Tibial artery (tissue), 4 donors: Measurements from ENCODE around the gene TGM1.

Experiments used
- DNase-seq, 2 donors: peaks; one replicate each; pipeline ENCODE4 v3.0.0-alpha.2; 2019
- H3K27ac ChIP-seq, 2 donors: fragments of 200-600 bp; sonication (generic) in 1 of 2; 1 replicate in 1 of 2; 2 replicates in 1 of 2; pipeline ENCODE4 v1.5.1; 2018 to 2019; ENCODE audit warnings: mild to moderate bottlenecking in 1 of 2
- H3K27me3 ChIP-seq, 2 donors: fragments of 200-600 bp; sonication (generic) in 1 of 2; one replicate each; pipeline versions ENCODE4 v1.5.1 to v1.6.0; 2016 to 2019
- H3K36me3 ChIP-seq, 3 donors: fragments of 200-600 bp; sonication (generic) in 2 of 3; one replicate each; pipeline ENCODE4 v1.5.1; 2016 to 2019; ENCODE audit warnings: mild to moderate bottlenecking in 2 of 3
- H3K4me1 ChIP-seq, 4 donors: fragments of 200-600 bp; sonication (generic) in 2 of 4; 1 replicate in 3 of 4; 2 replicates in 1 of 4; pipeline ENCODE4 v1.5.1; 2016 to 2019
- H3K4me3 ChIP-seq, 2 donors: fragments of 200-600 bp; sonication (generic) in 1 of 2; 1 replicate in 1 of 2; 2 replicates in 1 of 2; pipeline ENCODE4 v1.5.1; 2018 to 2019; ENCODE audit warnings: mild to moderate bottlenecking in 2 of 2
- H3K9me3 ChIP-seq, 3 donors: fragments of 200-600 bp; sonication (generic) in 1 of 3; one replicate each; pipeline ENCODE4 v1.5.1; 2016 to 2019
- intact Hi-C: fragments of 100-400 bp; cut with DNase I; formaldehyde crosslinking; loops from one replicate; pipeline ENCODE4 v1.15.0; 2023; ENCODE audit warnings: low total_unique reads
- TF ChIP-seq, protein P1 (sequence below), 2 experiments: fragments of 200-600 bp in 1 of 2; fragments of 450-650 bp in 1 of 2; IDR thresholded peaks; one replicate each; pipeline ENCODE4 v1.5.1; 2017 to 2019; ENCODE audit warnings: antibody characterized with exemption in 2 of 2, mild to moderate bottlenecking in 1 of 2, moderate library complexity in 1 of 2

The TGM1 gene

DNA sequence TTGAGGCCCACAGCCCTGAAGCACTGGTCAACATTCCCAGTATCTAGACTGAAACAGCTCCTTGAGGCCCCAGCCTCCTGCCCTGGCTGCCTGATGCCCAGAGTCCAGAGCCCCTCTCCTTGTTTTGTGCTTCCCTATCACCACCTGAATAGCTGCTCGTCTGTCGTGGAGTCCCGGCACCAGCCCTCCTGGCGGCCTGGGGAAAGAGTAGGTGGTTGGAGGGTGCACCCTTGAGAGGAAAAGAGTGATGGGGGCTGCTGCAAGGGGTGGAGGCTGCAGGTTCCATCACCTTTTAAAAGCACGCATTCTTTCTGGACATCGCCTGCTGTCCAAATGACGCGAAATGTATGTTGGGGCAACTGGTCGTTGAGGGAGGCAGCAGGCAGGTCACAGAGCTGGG lies 5.2 kb upstream of the TGM1 start:
- H3K4me1 ChIP-seq, result peaks cover 0 to 12% (median 8%) of the 10 kb centered on the region in 4 donors
- H3K27me3 ChIP-seq, result no peaks in the 10 kb centered on the region
- no peak overlapping the region for H3K4me3 ChIP-seq
- intact Hi-C loops, result no loop called here
- DNase-seq, result no peak
- TF ChIP-seq, protein P1, sequence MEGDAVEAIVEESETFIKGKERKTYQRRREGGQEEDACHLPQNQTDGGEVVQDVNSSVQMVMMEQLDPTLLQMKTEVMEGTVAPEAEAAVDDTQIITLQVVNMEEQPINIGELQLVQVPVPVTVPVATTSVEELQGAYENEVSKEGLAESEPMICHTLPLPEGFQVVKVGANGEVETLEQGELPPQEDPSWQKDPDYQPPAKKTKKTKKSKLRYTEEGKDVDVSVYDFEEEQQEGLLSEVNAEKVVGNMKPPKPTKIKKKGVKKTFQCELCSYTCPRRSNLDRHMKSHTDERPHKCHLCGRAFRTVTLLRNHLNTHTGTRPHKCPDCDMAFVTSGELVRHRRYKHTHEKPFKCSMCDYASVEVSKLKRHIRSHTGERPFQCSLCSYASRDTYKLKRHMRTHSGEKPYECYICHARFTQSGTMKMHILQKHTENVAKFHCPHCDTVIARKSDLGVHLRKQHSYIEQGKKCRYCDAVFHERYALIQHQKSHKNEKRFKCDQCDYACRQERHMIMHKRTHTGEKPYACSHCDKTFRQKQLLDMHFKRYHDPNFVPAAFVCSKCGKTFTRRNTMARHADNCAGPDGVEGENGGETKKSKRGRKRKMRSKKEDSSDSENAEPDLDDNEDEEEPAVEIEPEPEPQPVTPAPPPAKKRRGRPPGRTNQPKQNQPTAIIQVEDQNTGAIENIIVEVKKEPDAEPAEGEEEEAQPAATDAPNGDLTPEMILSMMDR (IDR thresholded peaks at IDR 0.05), result no peak
- H3K27ac ChIP-seq, result no peak overlapping the region
- H3K36me3 ChIP-seq, result peaks cover 13 to 58% (median 35%) of the 10 kb centered on the region in 3 donors
- no peaks in the 10 kb centered on the region for H3K9me3 ChIP-seq

DNA sequence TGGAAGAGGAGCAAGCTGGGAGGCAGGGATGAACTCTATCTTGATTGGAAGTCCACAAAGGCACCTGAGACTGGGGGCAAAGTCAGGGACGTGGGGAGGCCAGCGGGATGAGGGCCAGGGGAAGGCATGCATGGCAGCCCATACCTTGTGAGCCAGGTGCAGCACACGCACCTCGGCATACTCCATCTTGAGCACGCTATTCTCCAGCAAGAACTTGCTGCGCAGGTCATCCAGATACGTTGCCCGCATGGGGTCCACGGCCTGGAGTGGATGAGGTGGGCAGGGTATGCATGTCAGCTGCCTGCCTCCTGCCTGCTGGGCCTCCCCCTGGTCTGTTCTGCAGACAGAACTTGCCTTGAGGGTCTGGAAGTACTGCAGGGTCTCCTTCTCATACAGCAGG lies 4.5 kb upstream of the TGM1 start:
- DNase-seq, result no peak
- Histone ChIP-seq H3K9me3 (no peaks in the 10 kb centered on the region), H3K4me3 (no peak overlapping the region), H3K4me1 (peaks cover 0 to 12% (median 8%) of the 10 kb centered on the region in 4 donors), H3K27ac (no peak overlapping the region), H3K27me3 (no peaks in the 10 kb centered on the region), H3K36me3 (peaks cover 13 to 58% (median 35%) of the 10 kb centered on the region in 3 donors)
- intact Hi-C loops, result no loop called here
- TF ChIP-seq, protein P1 (IDR thresholded peaks at IDR 0.05), result no peak

DNA sequence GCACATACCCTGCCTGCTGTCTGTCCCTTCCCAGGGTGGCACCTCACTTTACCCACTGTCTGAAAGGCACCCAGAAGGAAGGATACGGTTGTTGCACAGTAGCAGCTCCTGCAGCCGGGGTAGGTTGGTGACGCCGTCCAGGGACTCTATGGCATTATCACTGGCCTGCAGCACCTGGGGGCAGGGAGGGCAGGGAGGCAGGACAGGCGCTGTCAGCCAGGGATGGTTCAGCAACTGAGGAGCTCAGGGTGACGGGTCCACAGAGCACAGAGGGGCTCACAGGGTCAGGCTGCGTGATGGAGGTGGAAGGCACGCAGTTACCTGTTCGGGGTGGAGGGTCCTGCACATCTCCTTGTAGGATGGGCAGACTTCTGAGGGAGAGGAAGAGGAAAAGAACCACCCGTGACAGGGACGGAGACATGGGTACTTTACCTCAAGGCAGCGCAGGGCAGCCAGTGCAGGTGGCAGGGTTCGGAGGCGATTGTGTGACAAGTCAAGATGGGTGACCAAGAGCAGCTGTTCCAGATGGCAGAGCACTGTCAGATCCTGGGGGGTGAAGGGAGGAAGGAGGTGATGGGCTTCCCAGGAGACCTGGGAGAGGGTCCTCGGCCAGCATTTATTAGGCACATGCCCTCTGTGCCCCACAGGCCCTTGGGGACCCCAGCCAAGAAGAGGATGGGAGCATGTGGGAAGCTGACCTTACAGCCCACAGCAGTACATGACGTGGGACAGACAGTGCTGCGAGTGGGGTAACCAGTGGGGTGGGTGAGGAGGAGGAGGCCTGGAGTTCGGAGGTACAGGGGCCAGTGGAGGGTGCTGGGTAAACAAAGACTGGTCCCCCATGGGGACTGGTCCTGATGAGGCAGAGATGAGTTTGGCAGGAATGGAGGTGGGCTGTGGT lies 3.6 kb upstream of the TGM1 start:
- no peak overlapping the region for H3K4me3 ChIP-seq
- TF ChIP-seq, protein P1 (IDR thresholded peaks at IDR 0.05), result no peak
- no peak overlapping the region for H3K27ac ChIP-seq
- intact Hi-C loops, result no loop called here
- H3K4me1 ChIP-seq, result peaks cover 0 to 7% (median 4%) of the 10 kb centered on the region in 4 donors
- peak in 1 of 2 donors; percentile 51 for DNase-seq
- no peaks in the 10 kb centered on the region for H3K9me3 ChIP-seq
- peaks cover 13 to 58% (median 35%) of the 10 kb centered on the region in 3 donors for H3K36me3 ChIP-seq
- no peaks in the 10 kb centered on the region for H3K27me3 ChIP-seq

DNA sequence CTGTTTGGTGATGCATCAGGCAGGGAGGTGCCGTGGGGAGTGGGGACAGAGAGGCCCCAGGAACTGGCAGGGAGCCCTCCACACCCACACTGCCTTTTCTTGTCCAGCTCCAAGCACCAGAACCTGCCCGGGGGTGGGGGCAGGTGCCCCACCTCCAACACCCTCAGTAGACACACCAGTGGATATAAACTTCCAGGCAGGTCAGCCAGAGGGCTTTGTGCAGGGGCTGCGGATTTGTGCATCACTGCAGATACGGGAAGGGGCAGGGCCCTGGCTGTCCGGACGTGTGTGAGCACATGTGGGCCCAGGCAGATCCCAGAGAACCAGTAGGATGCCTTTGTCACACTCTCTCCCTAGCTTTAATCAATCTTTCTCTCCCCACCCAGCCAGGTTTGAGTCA lies 1.3 kb upstream of the TGM1 start:
- no peaks in the 10 kb centered on the region for H3K27me3 ChIP-seq
- H3K36me3 ChIP-seq, result peaks cover 13 to 49% (median 34%) of the 10 kb centered on the region in 3 donors
- DNase-seq, result peak in 1 of 2 donors; percentile 49
- H3K9me3 ChIP-seq, result no peaks in the 10 kb centered on the region
- H3K4me1 ChIP-seq, result peaks cover 0 to 5% (median 3%) of the 10 kb centered on the region in 4 donors
- no peak overlapping the region for H3K27ac ChIP-seq
- TF ChIP-seq, protein P1 (IDR thresholded peaks at IDR 0.05), result no peak
- H3K4me3 ChIP-seq, result no peak overlapping the region
- intact Hi-C loops, result no loop called here

DNA sequence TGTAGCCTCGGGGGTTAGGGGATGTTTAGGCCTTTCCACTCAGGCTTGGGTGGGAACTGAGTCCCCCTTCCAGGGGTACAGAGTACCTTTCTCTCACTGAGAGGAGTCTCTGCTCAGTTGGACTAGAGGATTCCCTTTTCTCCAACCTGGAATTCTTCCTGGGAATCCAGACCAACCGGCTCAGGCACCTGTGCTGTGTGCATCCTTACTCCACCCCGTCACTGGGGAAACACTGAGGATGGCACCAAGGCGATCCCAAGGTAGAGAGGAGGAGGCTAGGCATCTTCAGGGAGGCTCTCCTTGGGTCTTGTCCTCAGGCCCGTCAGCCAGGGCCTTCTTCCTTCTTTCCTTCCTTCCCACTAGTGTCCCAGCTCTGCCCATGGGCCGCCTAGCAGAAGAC lies 871 bp upstream of the TGM1 start:
- Histone ChIP-seq H3K4me3 (no peak overlapping the region), H3K27me3 (no peaks in the 10 kb centered on the region), H3K36me3 (peaks cover 13 to 45% (median 30%) of the 10 kb centered on the region in 3 donors), H3K27ac (no peak overlapping the region), H3K9me3 (no peaks in the 10 kb centered on the region), H3K4me1 (peaks cover 0 to 10% (median 8%) of the 10 kb centered on the region in 4 donors)
- DNase-seq, result no peak
- intact Hi-C loops, result no loop called here
- TF ChIP-seq, protein P1 (IDR thresholded peaks at IDR 0.05), result no peak
